K562 (cell line): Measurements from ENCODE around the gene GFI1B. TPM values are rescaled to one million over a fixed set of nuclear protein-coding genes. Genes with fewer than 3 reads are reported as not detected.

Source experiments
- MEF2D ChIP-seq: conservative IDR thresholded peaks from 2 replicates; pipeline ENCODE4 v1.6.1; 2016; ENCODE audit warnings: low read depth, missing genetic modification characterization, missing compliant biosample characterization
- NR1H2 ChIP-seq: sonication (generic); formaldehyde crosslinking; IDR thresholded peaks from 2 replicates; pipeline ENCODE4 v1.4.0; 2020; ENCODE audit warnings: mild to moderate bottlenecking, missing genetic modification reagents
- PHF20 ChIP-seq: fragments of 450-650 bp; IDR thresholded peaks from 2 replicates; pipeline ENCODE4 v1.6.1; 2018; ENCODE audit not compliant: partially characterized antibody
- POLR2G ChIP-seq: fragments of 200-400 bp; formaldehyde crosslinking; IDR thresholded peaks from 2 replicates; pipeline ENCODE4 v1.6.1; 2017; ENCODE audit warnings: low read depth, mild to moderate bottlenecking, antibody characterized with exemption, low read length, moderate library complexity
- POU5F1 ChIP-seq: fragments of 150-350 bp; IDR thresholded peaks from 2 replicates; pipeline ENCODE4 v1.6.1; 2014; ENCODE audit warnings: borderline replicate concordance, low read length, low read depth, mild to moderate bottlenecking; ENCODE audit not compliant: partially characterized antibody
- PURB ChIP-seq: sonication (generic); formaldehyde crosslinking; IDR thresholded peaks from 2 replicates; pipeline ENCODE4 v1.9.0; 2021; ENCODE audit warnings: low read depth, mild to moderate bottlenecking, missing genetic modification reagents
- RBM14 ChIP-seq: fragments of 200-400 bp; formaldehyde crosslinking; IDR thresholded peaks from 2 replicates; pipeline ENCODE4 v1.6.1; 2018; ENCODE audit warnings: low read depth, mild to moderate bottlenecking, low read length, moderate library complexity, borderline replicate concordance; ENCODE audit not compliant: insufficient read depth
- SIN3B ChIP-seq: fragments of 450-650 bp; IDR thresholded peaks from 2 replicates; pipeline ENCODE4 v1.6.1; 2017; ENCODE audit warnings: low read depth, mild to moderate bottlenecking, moderate library complexity
- SMAD4 ChIP-seq: fragments of 250-450 bp; sonication (Bioruptor Pico); conservative IDR thresholded peaks from 2 replicates; pipeline ENCODE4 v1.8.0; 2021; ENCODE audit warnings: inconsistent platforms, mild to moderate bottlenecking, moderate library complexity
- TAF15 ChIP-seq: fragments of 200-400 bp; formaldehyde crosslinking; IDR thresholded peaks from 2 replicates; pipeline ENCODE4 v1.6.1; 2017; ENCODE audit warnings: mild to moderate bottlenecking, low read depth, low read length, moderate library complexity
- TEAD1 ChIP-seq, 2 experiments: fragments of 450-650 bp in 1 of 2; sonication (generic) in 1 of 2; formaldehyde crosslinking; IDR thresholded peaks; 2 replicates each; pipeline versions ENCODE4 v1.4.0 to v1.8.0; 2020 to 2022; ENCODE audit warnings: mild to moderate bottlenecking in 2 of 2, missing genetic modification reagents in 1 of 2
- XRCC3 ChIP-seq: fragments of 450-650 bp; IDR thresholded peaks from 2 replicates; pipeline ENCODE4 v1.6.1; 2017; ENCODE audit warnings: mild to moderate bottlenecking, moderate library complexity
- ZBTB7A ChIP-seq: IDR thresholded peaks from 2 replicates; pipeline ENCODE4 v1.6.1; 2011; ENCODE audit warnings: low read depth, mild to moderate bottlenecking, low read length, moderate library complexity, borderline replicate concordance; ENCODE audit not compliant: control insufficient read depth
- ZBTB9 ChIP-seq: fragments of 450-650 bp; formaldehyde crosslinking; IDR thresholded peaks from 2 replicates; pipeline ENCODE4 v1.4.0; 2020; ENCODE audit warnings: mild to moderate bottlenecking, moderate library complexity
- ZKSCAN1 ChIP-seq: fragments of 150-350 bp; IDR thresholded peaks from 2 replicates; pipeline ENCODE4 v1.6.1; 2016; ENCODE audit warnings: low read depth, low read length
- ZNF780A ChIP-seq: fragments of 250-450 bp; sonication (Bioruptor Pico); IDR thresholded peaks from 2 replicates; pipeline ENCODE4 v1.5.0; 2021; ENCODE audit warnings: mild to moderate bottlenecking
- ZNF785 ChIP-seq: fragments of 250-450 bp; sonication (Bioruptor Pico); IDR thresholded peaks from 2 replicates; pipeline ENCODE4 v1.4.0; 2020; ENCODE audit warnings: mild to moderate bottlenecking
- polyA plus RNA-seq, 8 experiments: library from polyadenylated mRNA; depleted of rRNA in 4 of 8; stranded (reverse) in 5 of 8; unstranded in 3 of 8; fragments of >200 nt; fragmentation: Nextera tagmentation in 2 of 8; fragmentation: Illumina TruSeq in 1 of 8; extraction: Ambion mirVana in 2 of 8; extraction: Trizol in 1 of 8; gene quantifications; 2 replicates each; pipeline versions ENCODE4 v1.2.1 to v1.2.3, GENCODE V29; 2011 to 2014; ENCODE audit warnings: inconsistent platforms in 1 of 8, missing spikeins in 1 of 8
- total RNA-seq, 7 experiments: library from RNA; depleted of rRNA in 6 of 7; stranded (reverse); fragments of >200 nt in 6 of 7; fragmentation: Illumina TruSeq in 2 of 7; extraction: Trizol in 2 of 7; gene quantifications; 2 replicates each; pipeline versions ENCODE4 v1.2.1 to v1.2.3, GENCODE V29; 2011 to 2021; ENCODE audit warnings: low replicate concordance in 1 of 7
- TF ChIP-seq, protein P1 (sequence below): sonication (generic); formaldehyde crosslinking; IDR thresholded peaks from 2 replicates; pipeline ENCODE4 v1.4.0; 2020; ENCODE audit warnings: mild to moderate bottlenecking, missing genetic modification reagents

Gene GFI1B
- total and polyA plus RNA-seq, 9 of the 15 experiments (the other 6 are each of a cell fraction or from before 2014, with no cell fraction given) = 8.0 to 75.7 (median 34.5) TPM

DNA sequence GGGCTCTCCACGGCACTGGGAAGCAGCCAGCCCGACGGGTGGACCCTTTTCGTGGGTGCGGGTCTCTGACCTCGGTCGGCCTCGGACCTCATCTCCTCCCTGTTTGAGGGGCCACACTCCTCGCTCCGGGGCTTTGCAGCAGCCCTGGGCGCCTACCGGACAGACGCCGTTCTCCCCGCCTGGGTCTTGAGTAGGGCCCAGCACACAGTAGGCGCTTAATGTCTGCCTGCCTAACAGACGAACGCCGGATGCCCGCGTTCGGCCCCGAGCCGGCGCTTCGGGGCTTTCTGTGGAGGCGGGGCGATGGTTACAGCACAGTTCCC, 51.5 kb downstream of the GFI1B start (continued):
- no peak for TF ChIP-seq PURB (CRISPR knock-in tag)
- no peak for TF ChIP-seq NR1H2 (CRISPR knock-in tag)
- peak; percentile 76 for TF ChIP-seq SIN3B
- TF ChIP-seq ZBTB7A = peak; percentile 39; the same call in 1 of the 2 replicates
- TF ChIP-seq ZKSCAN1 = peak; percentile 98
- no peak for TF ChIP-seq ZNF785 (CRISPR knock-in tag)
- TF ChIP-seq XRCC3 = no peak
- TF ChIP-seq TAF15 = no peak
- TF ChIP-seq POLR2G = 0 out of 2 replicates have a peak, but pooled peaks have one; percentile 45
- TF ChIP-seq, protein P1, sequence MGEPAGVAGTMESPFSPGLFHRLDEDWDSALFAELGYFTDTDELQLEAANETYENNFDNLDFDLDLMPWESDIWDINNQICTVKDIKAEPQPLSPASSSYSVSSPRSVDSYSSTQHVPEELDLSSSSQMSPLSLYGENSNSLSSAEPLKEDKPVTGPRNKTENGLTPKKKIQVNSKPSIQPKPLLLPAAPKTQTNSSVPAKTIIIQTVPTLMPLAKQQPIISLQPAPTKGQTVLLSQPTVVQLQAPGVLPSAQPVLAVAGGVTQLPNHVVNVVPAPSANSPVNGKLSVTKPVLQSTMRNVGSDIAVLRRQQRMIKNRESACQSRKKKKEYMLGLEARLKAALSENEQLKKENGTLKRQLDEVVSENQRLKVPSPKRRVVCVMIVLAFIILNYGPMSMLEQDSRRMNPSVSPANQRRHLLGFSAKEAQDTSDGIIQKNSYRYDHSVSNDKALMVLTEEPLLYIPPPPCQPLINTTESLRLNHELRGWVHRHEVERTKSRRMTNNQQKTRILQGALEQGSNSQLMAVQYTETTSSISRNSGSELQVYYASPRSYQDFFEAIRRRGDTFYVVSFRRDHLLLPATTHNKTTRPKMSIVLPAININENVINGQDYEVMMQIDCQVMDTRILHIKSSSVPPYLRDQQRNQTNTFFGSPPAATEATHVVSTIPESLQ = 0 out of 2 replicates have a peak, but pooled peaks have one; percentile 46
- no peak for TF ChIP-seq MEF2D (tag)
- peak; percentile 73 for TF ChIP-seq PHF20
- no peak for TF ChIP-seq ZNF780A (CRISPR knock-in tag)
- peak; percentile 11; the same call in 1 of the 2 replicates for TF ChIP-seq SMAD4
- no peak for TF ChIP-seq POU5F1
- TF ChIP-seq TEAD1 (CRISPR knock-in tag; IDR thresholded peaks at IDR 0.05) = 0 out of 4 replicates have a peak, but pooled peaks of 1 of the 2 experiments have one; percentile 33
- TF ChIP-seq RBM14 = no peak
- TF ChIP-seq ZBTB9 = 0 out of 2 replicates have a peak, but pooled peaks have one; percentile 52
